Endothelial cell of umbilical vein (primary cell): Measurements from ENCODE around the gene SAP30L. TPM values are rescaled to one million over a fixed set of nuclear protein-coding genes. Genes with fewer than 3 reads are reported as not detected.

Experiments
- BruUV-seq: library from RNA; stranded (reverse); fragments of 400-500 nt; replicated peaks from 2 replicates; lab custom pipeline; 2021; lab: Mats Ljungman, UMichigan
- CTCF ChIA-PET: fragments of 300-600, 350-600 bp; sonication (Branson Sonifier 250); formaldehyde crosslinking; loops from one replicate; lab custom pipeline; 2021; ENCODE audit warnings: antibody characterized with exemption, inconsistent platforms; lab: Charles Lee
- POLR2A ChIA-PET: fragments of 300-600, 350-600 bp; sonication (Branson Sonifier 250); formaldehyde crosslinking; loops from one replicate; lab custom pipeline; 2021; ENCODE audit warnings: antibody characterized with exemption, inconsistent platforms; lab: Charles Lee
- DNase-seq: peaks from one replicate; pipeline ENCODE4 v3.0.0-alpha.2; 2011; ENCODE audit warnings: low read depth, low spot score
- FAIRE-seq: peaks from 2 replicates; lab custom pipeline; 2011; peaks lifted over from hg19 to GRCh38; lab: Jason Lieb, UNC
- H2AFZ ChIP-seq: 2 replicates; pipeline ENCODE4 v1.6.0; 2012; ENCODE audit warnings: low read depth, low read length, control low read depth, inconsistent platforms
- H3K27ac ChIP-seq: 2 replicates; pipeline ENCODE4 v1.5.1; 2011; ENCODE audit warnings: low read depth, mild to moderate bottlenecking, control low read depth, low read length, moderate library complexity; ENCODE audit not compliant: insufficient read depth
- H3K27me3 ChIP-seq, 2 experiments: 2 replicates each; pipeline versions ENCODE4 v1.6.0 to v1.6.1; 2011; ENCODE audit warnings: low read length in 2 of 2, mixed read lengths in 1 of 2; ENCODE audit not compliant: control insufficient read depth in 2 of 2, insufficient read depth in 2 of 2
- H3K36me3 ChIP-seq, 2 experiments: 2 replicates in 1 of 2; 3 replicates in 1 of 2; pipeline ENCODE4 v1.5.1; 2011; ENCODE audit warnings: low read length in 2 of 2, mild to moderate bottlenecking in 1 of 2, moderate library complexity in 1 of 2; ENCODE audit not compliant: control insufficient read depth in 2 of 2, insufficient read depth in 2 of 2; ENCODE audit errors: extremely low read depth in 1 of 2
- H3K4me1 ChIP-seq: 3 replicates; pipeline ENCODE4 v1.5.1; 2011; ENCODE audit warnings: mild to moderate bottlenecking, low read length; ENCODE audit not compliant: control insufficient read depth, insufficient read depth; ENCODE audit errors: extremely low read depth
- H3K4me2 ChIP-seq: 2 replicates; pipeline ENCODE4 v1.6.1; 2011; ENCODE audit warnings: low read length, control low read depth, mixed read lengths; ENCODE audit not compliant: insufficient read depth
- H3K4me3 ChIP-seq, 3 experiments: fragments of 200-600 bp in 1 of 3; sonication (generic), shearing (Covaris generic) in 1 of 3; replicated peaks in 1 of 3; 2 replicates each; pipeline ENCODE4 v1.5.1; 2011 to 2016; ENCODE audit warnings: control low read depth in 3 of 3, low read length in 3 of 3, mild to moderate bottlenecking in 2 of 3, inconsistent platforms in 1 of 3, low read depth in 1 of 3, moderate library complexity in 1 of 3; ENCODE audit not compliant: insufficient read depth in 1 of 3
- H3K79me2 ChIP-seq: 2 replicates; pipeline ENCODE4 v1.6.0; 2012; ENCODE audit warnings: low read length, inconsistent platforms; ENCODE audit not compliant: control insufficient read depth, insufficient read depth
- H3K9ac ChIP-seq: replicated peaks from 2 replicates; pipeline ENCODE3; 2011; ENCODE audit warnings: low read length, control low read depth; ENCODE audit not compliant: insufficient read depth; ENCODE audit errors: extremely low read depth
- H3K9me1 ChIP-seq: replicated peaks from 3 replicates; pipeline ENCODE4 v1.6.0; 2011; ENCODE audit warnings: mild to moderate bottlenecking, low read length; ENCODE audit not compliant: control insufficient read depth, insufficient read depth; ENCODE audit errors: extremely low read depth
- H3K9me3 ChIP-seq: replicated peaks from 2 replicates; pipeline ENCODE4 v1.5.1; 2012; ENCODE audit warnings: low read length, inconsistent platforms; ENCODE audit not compliant: control insufficient read depth, insufficient read depth
- H4K20me1 ChIP-seq: replicated peaks from 2 replicates; pipeline ENCODE3; 2011; ENCODE audit warnings: mild to moderate bottlenecking, low read length; ENCODE audit not compliant: control insufficient read depth, insufficient read depth; ENCODE audit errors: extremely low read depth
- EZH2 ChIP-seq: IDR thresholded peaks from 2 replicates; pipeline ENCODE4 v1.6.1; 2012; ENCODE audit warnings: borderline replicate concordance, low read depth, mild to moderate bottlenecking, moderate library complexity, low read length, inconsistent platforms; ENCODE audit not compliant: severe bottlenecking
- FOS ChIP-seq: IDR thresholded peaks from 2 replicates; pipeline ENCODE4 v1.6.1; 2011; ENCODE audit warnings: mild to moderate bottlenecking, low read length, moderate library complexity, borderline replicate concordance; ENCODE audit not compliant: insufficient read depth
- GATA2 ChIP-seq: IDR thresholded peaks from 2 replicates; pipeline ENCODE4 v1.7.0; 2011; ENCODE audit warnings: low read depth, mild to moderate bottlenecking, moderate library complexity, mixed read lengths, low read length; ENCODE audit not compliant: insufficient read length, insufficient read depth
- MYC ChIP-seq: IDR thresholded peaks from one replicate; pipeline ENCODE4 v1.6.1; 2011; ENCODE audit warnings: mild to moderate bottlenecking, low read depth, low read length
- POLR2A ChIP-seq: IDR thresholded peaks from 2 replicates; pipeline ENCODE4 v1.6.1; 2012; ENCODE audit warnings: low read depth, mild to moderate bottlenecking, control low read depth, low read length
- dilution Hi-C: fragments of 300-500 bp; cut with MboI; formaldehyde crosslinking; loops from one replicate; pipeline ENCODE4 v1.15.0; 2019; ENCODE audit warnings: low sequenced_read_pairs; ENCODE audit not compliant: extremely low pct_ligation_motif_present
- intact Hi-C: fragments of 100-400 bp; cut with micrococcal nuclease; formaldehyde crosslinking; loops from one replicate; pipeline ENCODE4 v1.10.0; 2022
- polyA plus RNA-seq, 4 experiments: library from polyadenylated mRNA; depleted of rRNA in 3 of 4; stranded (reverse) in 3 of 4; unstranded in 1 of 4; fragments of >200 nt; gene quantifications; 2 replicates each; pipeline versions ENCODE4 v1.2.1 to v1.2.3, GENCODE V29; 2011 to 2012; ENCODE audit warnings: missing spikeins in 1 of 4
- total RNA-seq: library from RNA; stranded (reverse); gene quantifications from 2 replicates; pipeline ENCODE4 v1.2.3, GENCODE V29; 2021
- TF ChIP-seq, protein P1 (sequence below), 2 donors: IDR thresholded peaks; 1 replicate in 1 of 2; 2 replicates in 1 of 2; pipeline ENCODE4 v1.5.1; 2011; ENCODE audit warnings: low read length in 2 of 2, mild to moderate bottlenecking in 2 of 2, moderate library complexity in 2 of 2, control low read depth in 1 of 2, inconsistent platforms in 1 of 2, low read depth in 1 of 2; ENCODE audit not compliant: insufficient read depth in 1 of 2; ENCODE audit errors: extremely low read depth in 1 of 2
- TF ChIP-seq, protein P2 (sequence below): IDR thresholded peaks from 2 replicates; pipeline ENCODE4 v1.6.1; 2011; ENCODE audit not compliant: insufficient read depth, insufficient read length

Gene SAP30L
- total and polyA plus RNA-seq, 2 donors (not counting 3 experiments of a cell fraction or from before 2014, with no cell fraction given): 18.1 to 37.8 TPM

DNA sequence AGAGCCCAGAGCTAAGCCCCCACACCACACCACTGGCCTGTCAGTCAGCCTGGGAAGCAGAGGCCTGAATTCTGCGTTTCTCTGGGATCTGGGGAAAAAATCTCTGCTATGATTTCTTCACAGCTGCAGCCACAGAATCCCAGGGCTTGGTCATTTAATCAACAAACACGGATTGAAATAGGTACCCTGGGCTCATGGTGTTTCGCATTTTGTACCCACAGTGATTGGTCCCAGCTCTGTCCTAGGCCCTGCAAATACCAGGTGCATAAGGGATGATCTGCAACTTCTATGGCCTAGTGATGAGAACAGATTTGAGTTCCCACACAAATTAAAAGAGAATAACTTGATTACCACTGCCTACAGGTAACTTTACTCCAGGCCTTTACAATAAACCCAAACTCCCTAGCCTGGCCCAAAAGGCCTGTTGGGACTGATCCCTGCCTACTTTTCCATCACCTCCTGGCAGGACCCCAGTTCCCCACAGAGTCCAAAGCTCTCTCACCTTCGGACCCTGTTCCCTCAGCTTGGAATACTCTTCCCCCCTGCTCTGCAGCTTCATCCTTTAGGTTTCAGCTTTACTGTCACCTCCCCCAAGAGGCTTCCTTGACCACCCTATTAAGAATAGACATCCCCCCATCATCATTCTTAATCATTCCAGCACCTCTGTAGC, 14.7 kb upstream of the SAP30L start:
- BruUV-seq: no TSS peak
- Histone ChIP-seq H3K4me1 (peaks cover 6% of the 10 kb centered on the region), H3K9me1 (no peaks in the 10 kb centered on the region), H3K36me3 (peaks cover 0 to 1% of the 10 kb centered on the region in 2 experiments), H3K9ac (no peak overlapping the region), H3K79me2 (no peaks in the 10 kb centered on the region), H3K9me3 (no peaks in the 10 kb centered on the region), H3K27me3 (no peaks in the 10 kb centered on the region), H4K20me1 (no peaks in the 10 kb centered on the region), H3K27ac (no peak overlapping the region), H2AFZ (no peak overlapping the region), H3K4me2 (no peak overlapping the region), H3K4me3 (no peak overlapping the region)
- intact Hi-C loops (no loop called here), dilution Hi-C loops (no loop called here)
- ChIA-PET CTCF (interaction anchor here (2.6 kb wide), 1 partner anchor 9 kb away, joined by 12 read pairs; no protein-coding TSS in a partner anchor), POLR2A (no interaction called here)
- no peak for TF ChIP-seq POLR2A
- TF ChIP-seq MYC: no peak
- TF ChIP-seq, protein P1, sequence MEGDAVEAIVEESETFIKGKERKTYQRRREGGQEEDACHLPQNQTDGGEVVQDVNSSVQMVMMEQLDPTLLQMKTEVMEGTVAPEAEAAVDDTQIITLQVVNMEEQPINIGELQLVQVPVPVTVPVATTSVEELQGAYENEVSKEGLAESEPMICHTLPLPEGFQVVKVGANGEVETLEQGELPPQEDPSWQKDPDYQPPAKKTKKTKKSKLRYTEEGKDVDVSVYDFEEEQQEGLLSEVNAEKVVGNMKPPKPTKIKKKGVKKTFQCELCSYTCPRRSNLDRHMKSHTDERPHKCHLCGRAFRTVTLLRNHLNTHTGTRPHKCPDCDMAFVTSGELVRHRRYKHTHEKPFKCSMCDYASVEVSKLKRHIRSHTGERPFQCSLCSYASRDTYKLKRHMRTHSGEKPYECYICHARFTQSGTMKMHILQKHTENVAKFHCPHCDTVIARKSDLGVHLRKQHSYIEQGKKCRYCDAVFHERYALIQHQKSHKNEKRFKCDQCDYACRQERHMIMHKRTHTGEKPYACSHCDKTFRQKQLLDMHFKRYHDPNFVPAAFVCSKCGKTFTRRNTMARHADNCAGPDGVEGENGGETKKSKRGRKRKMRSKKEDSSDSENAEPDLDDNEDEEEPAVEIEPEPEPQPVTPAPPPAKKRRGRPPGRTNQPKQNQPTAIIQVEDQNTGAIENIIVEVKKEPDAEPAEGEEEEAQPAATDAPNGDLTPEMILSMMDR (IDR thresholded peaks at IDR 0.05; ENCODE audit: extremely low read depth in 1 of 2, insufficient read depth in 1 of 2, low read depth in 1 of 2, low read length in 2 of 2): no peak
- TF ChIP-seq, protein P2, sequence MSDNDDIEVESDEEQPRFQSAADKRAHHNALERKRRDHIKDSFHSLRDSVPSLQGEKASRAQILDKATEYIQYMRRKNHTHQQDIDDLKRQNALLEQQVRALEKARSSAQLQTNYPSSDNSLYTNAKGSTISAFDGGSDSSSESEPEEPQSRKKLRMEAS: no peak
- TF ChIP-seq FOS: no peak
- no peak for TF ChIP-seq GATA2
- no peak for TF ChIP-seq EZH2
- FAIRE-seq (no peak), DNase-seq (no peak)
